Activated T-helper 2 cell treated with anti-CD3 and anti-CD28 coated beads, Interferon-gamma antibody, Interleukin-2, Interleukin-4, amounts not matched to agents 10 μg/mL and 5 μg/mL and 100 μg/mL, durations not matched to agents 14 hours and 24 hours and 36 hours (primary cell): Measurements from ENCODE around the gene PARL. TPM values are rescaled to one million over a fixed set of nuclear protein-coding genes. Genes with fewer than 3 reads are reported as not detected.

Experiments used
- DNase-seq: peaks from one replicate; pipeline ENCODE4 v3.0.0; 2021; ENCODE audit warnings: low spot score
- H3K27ac Mint-ChIP-seq: one replicate; pipeline ENCODE4 v1.8.0; 2021; ENCODE audit warnings: mixed read lengths
- H3K27me3 Mint-ChIP-seq: one replicate; pipeline ENCODE4 v1.8.0; 2021; ENCODE audit warnings: low read depth, mixed read lengths
- H3K36me3 Mint-ChIP-seq: one replicate; pipeline ENCODE4 v1.8.0; 2021; ENCODE audit warnings: low read depth, mixed read lengths
- H3K4me1 Mint-ChIP-seq: one replicate; pipeline ENCODE4 v1.8.0; 2021; ENCODE audit warnings: low read depth, mixed read lengths
- H3K4me3 Mint-ChIP-seq: one replicate; pipeline ENCODE4 v1.8.0; 2021; ENCODE audit warnings: low read depth, mild to moderate bottlenecking, moderate library complexity, mixed read lengths
- H3K9me3 Mint-ChIP-seq: one replicate; pipeline ENCODE4 v1.8.0; 2021; ENCODE audit warnings: mixed read lengths
- intact Hi-C: fragments of 100-400 bp; cut with micrococcal nuclease; formaldehyde crosslinking; loops from one replicate; pipeline ENCODE4 v1.15.1; 2023
- total RNA-seq: library from RNA; stranded (reverse); gene quantifications from 2 replicates; pipeline ENCODE4 v1.2.3, GENCODE V29; 2022

The PARL gene
- total RNA-seq, 1 donor from 2014 or later: 74.9 TPM

- no peak for DNase-seq
- H3K27me3 Mint-ChIP-seq: no peaks in the 10 kb centered on the region
- H3K4me1 Mint-ChIP-seq: peaks cover 2% of the 10 kb centered on the region
- H3K27ac Mint-ChIP-seq: no peak overlapping the region
- H3K36me3 Mint-ChIP-seq: peaks cover 74% of the 10 kb centered on the region
- no peak overlapping the region for H3K4me3 Mint-ChIP-seq
- intact Hi-C loops: no loop called here
- H3K9me3 Mint-ChIP-seq: no peaks in the 10 kb centered on the region
Observed at GRCh38 chr3:183781246-183781645, 103.4 kb downstream of the PARL start.

- peaks cover 77% of the 10 kb centered on the region for H3K36me3 Mint-ChIP-seq
- no peak for DNase-seq
- no peak overlapping the region for H3K4me3 Mint-ChIP-seq
- H3K27ac Mint-ChIP-seq: no peak overlapping the region
- H3K4me1 Mint-ChIP-seq: peaks cover 4% of the 10 kb centered on the region
- no peaks in the 10 kb centered on the region for H3K27me3 Mint-ChIP-seq
- intact Hi-C loops: no loop called here
- no peaks in the 10 kb centered on the region for H3K9me3 Mint-ChIP-seq
Observed at GRCh38 chr3:183779896-183780465, 104.7 kb downstream of the PARL start.

Other genes starting within 250 kb of the PARL start
- 8.7 and 10.5 TPM in 2 replicates for gene KLHL24, start 249.3 kb downstream of the PARL start, total RNA-seq
- gene YEATS2, start 187.1 kb downstream of the PARL start, total RNA-seq: 56.7 and 60.1 TPM in 2 replicates
- 1.1 and 2.9 TPM in 2 replicates for gene MAP6D1, start 59.3 kb downstream of the PARL start, total RNA-seq
- gene ABCC5, start 133.0 kb upstream of the PARL start, total RNA-seq: 20.6 and 21.0 TPM in 2 replicates
- not detected in 2 replicates for gene HTR3D, start 146.9 kb upstream of the PARL start, total RNA-seq
- not detected in 2 replicates for gene HTR3C, start 168.2 kb upstream of the PARL start, total RNA-seq
- not detected in 2 replicates for gene HTR3E, start 212.2 kb upstream of the PARL start, total RNA-seq